Measurements from ENCODE around the gene KCNQ1.

DNA sequence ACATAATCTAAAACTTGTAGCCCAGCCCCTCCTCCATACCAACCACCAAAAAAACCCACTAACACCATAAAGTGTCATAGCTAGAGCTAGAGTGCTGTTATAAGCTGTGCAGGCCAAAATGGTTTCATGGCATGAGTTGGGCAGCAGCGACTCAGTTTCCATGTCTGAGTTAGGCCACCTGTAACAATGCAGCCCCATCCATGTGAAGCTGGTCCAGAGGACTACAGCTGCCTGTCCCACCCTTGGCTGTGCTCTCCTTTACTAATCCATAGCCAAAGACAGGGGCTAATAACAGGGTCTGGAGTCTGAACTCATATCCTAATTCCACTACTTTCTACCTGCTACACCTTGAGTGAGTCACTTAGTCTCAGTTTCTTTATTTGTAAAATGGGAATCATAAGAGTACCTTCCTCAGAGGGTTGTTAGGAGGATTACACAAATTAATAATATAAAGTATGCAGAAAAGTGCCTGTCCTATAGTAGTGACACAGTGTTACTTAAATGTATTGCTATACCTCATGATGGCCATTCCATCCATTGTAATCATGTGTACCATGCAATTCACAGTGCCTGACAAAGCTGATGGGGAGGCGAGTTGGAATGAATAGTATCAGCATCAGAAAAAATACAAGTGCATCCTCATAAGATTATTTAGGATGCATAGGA is 234.3 kb downstream of the KCNQ1 start:
- TF ChIP-seq, protein P1, sequence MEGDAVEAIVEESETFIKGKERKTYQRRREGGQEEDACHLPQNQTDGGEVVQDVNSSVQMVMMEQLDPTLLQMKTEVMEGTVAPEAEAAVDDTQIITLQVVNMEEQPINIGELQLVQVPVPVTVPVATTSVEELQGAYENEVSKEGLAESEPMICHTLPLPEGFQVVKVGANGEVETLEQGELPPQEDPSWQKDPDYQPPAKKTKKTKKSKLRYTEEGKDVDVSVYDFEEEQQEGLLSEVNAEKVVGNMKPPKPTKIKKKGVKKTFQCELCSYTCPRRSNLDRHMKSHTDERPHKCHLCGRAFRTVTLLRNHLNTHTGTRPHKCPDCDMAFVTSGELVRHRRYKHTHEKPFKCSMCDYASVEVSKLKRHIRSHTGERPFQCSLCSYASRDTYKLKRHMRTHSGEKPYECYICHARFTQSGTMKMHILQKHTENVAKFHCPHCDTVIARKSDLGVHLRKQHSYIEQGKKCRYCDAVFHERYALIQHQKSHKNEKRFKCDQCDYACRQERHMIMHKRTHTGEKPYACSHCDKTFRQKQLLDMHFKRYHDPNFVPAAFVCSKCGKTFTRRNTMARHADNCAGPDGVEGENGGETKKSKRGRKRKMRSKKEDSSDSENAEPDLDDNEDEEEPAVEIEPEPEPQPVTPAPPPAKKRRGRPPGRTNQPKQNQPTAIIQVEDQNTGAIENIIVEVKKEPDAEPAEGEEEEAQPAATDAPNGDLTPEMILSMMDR (conservative IDR thresholded peaks at IDR 0.05; ENCODE audit: low read depth in 2 of 2), result no peak
- TF ChIP-seq POLR2AphosphoS5 (IDR thresholded peaks at IDR 0.05; ENCODE audit: low read depth) (no peak), EZH2 (IDR thresholded peaks at IDR 0.05; ENCODE audit: low read depth, unreplicated experiment) (no peak)

Measured in GM23338 (cell line).